Stimulated activated CD4-positive, alpha-beta T cell treated with anti-CD3 and anti-CD28 coated beads, Interleukin-2, amount 100 ng/mL, for 48 hours (primary cell): ENCODE results near the gene LONP2.
"Not testable (repeated sequence)": the region's sequence is repeated elsewhere in the genome, so short reads cannot be mapped to it uniquely, and the experiment has no call there.

Experiments used
- DNase-seq, 2 donors: peaks; one replicate each; pipeline ENCODE4 v3.0.0-alpha.2; 2020

Gene LONP2

GRCh38 chr16:48291754-48292153 lies 47.7 kb downstream of the LONP2 start:
- DNase-seq, result no peak

DNA sequence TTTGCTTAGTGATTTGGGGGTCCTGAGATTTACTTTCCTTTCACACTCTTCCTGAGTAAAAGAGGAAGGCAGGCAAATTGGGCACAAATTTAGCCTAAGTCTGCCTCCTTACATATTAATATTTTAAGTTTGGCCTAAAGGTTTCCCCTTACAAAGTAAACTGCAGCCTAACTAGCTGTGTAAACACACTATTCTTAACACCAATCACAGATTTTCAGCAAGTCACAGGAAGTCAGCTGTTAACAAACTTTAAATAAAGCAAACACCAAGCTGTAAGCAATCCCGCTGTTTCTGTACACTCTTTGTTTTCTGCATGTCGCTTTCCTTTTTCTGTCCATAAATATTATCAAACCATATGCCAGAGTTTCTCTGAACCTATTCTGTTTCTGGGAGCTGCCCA lies 48.4 kb downstream of the LONP2 start:
- DNase-seq, result no peak

DNA sequence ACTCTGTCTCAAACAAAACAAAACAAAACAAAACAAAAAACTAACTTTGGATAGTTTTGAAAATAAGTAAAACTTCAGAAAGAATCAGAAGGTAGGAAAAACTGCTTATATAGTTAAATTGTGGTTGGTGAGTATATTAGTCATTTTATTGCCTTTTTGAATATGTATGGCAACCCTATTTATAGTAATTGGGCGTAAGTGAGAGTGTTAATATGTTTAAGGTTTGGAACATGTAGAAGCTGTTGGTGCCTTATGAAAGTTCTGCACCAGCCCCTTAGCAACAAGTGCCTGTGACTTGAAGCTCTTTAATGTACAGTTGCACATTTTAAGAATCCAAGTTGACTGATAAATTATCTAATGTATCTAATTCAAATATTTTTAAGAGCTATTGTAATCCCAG lies 50.6 kb downstream of the LONP2 start:
- no peak for DNase-seq

GRCh38 chr16:48295488-48296281 lies 51.6 kb downstream of the LONP2 start:
- no peak for DNase-seq

DNA sequence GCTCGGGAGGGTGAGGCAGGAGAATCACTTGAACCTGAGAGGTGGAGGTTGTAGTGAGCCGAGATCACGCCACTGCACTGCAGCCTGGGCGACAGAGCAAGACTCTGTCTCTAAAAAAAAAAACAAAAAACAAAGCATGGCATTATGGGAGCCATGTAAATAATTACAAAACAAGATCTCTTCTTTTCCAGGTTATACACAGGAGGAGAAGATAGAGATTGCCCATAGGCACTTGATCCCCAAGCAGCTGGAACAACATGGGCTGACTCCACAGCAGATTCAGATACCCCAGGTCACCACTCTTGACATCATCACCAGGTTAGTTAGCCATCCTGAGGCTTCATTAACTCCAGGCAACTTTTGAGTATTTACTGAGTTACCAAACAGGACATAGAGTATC lies 55.4 kb downstream of the LONP2 start:
- no peak for DNase-seq

- DNase-seq, result no peak
Observed at GRCh38 chr16:48300391-48300856, 56.3 kb downstream of the LONP2 start.

DNA sequence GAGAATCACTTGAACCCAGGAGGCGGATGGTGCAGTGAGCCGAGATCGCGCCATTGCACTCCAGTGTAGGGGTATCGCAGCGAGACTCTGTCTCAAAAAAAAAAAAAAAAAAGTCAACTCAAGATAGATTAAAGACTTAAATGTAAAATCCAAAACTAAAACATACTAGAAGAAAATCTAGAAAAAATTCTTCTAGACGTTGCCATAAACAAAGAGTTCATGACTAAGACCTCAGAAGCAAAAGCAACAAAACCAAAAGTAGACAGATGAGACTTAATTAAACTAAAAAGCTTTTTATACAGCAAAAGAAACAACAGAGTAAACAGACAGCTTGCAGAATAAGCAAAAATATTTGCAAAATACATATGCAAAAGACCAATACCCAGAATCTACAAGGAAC lies 64.4 kb downstream of the LONP2 start:
- DNase-seq, result no peak

GRCh38 chr16:48310908-48311641 lies 67.0 kb downstream of the LONP2 start:
- DNase-seq, result no peak

- DNase-seq, result not testable (repeated sequence)
Observed at GRCh38 chr16:48313905-48314304, 69.8 kb downstream of the LONP2 start.

- no peak for DNase-seq
Observed at GRCh38 chr16:48317026-48317425, 72.9 kb downstream of the LONP2 start.

GRCh38 chr16:48317614-48318315 lies 73.7 kb downstream of the LONP2 start:
- DNase-seq, result peak in 1 of 2 donors; percentile 9

- no peak for DNase-seq
Observed at GRCh38 chr16:48318630-48319029, 74.5 kb downstream of the LONP2 start.

DNA sequence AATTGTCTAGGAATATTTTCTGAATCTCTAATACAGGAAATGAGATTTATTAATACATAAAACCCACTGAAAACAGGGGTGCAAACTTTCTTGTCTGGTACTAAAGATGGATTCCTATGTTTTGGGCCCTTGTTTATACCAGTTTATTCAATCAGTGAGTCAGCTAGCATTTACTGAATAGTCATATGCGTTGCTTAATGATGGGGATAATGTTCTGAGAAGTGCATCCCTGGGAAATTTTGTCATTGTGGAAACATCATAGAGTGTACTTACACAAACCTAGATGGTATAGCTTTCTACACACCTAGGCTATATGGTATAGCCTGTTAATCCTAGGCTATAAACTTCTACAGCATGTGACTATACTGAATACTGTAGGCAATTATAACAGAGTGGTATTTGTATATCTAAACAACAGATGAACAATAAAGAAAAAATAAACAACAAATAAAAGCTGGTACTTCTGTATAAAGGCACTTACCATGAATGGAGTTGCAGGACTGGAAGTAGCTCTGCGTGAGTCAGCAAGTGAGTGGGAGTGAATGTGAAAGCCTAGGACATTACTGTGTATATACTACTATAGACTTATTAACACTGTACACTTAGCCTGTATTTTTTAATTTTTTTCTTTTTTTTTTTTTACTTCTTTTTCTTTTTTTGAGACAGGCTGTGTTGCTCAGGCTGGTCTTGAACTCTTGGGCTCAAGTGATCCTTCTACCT lies 77.4 kb downstream of the LONP2 start:
- DNase-seq, result no peak

- no peak for DNase-seq
Observed at GRCh38 chr16:48323783-48324775, 80.0 kb downstream of the LONP2 start.

DNA sequence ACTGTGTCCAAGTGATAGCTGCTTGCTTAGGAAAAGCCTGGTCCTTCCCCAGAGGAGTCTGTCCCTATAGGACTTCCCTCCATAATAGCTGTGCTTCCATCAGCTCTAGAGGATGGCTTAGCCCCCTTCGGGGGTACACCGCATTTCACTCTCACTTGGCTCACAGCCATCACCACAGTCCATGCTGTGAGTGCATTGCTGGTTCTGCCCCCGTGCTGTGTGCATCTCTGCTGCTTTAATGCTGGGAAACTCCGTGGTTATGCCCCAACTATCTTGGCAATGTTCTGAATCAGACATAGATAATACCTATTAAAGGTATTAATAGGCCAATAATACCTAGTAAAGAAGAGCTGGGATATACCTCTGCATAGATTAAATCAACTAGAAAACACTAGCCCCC lies 82.8 kb downstream of the LONP2 start:
- no peak for DNase-seq

DNA sequence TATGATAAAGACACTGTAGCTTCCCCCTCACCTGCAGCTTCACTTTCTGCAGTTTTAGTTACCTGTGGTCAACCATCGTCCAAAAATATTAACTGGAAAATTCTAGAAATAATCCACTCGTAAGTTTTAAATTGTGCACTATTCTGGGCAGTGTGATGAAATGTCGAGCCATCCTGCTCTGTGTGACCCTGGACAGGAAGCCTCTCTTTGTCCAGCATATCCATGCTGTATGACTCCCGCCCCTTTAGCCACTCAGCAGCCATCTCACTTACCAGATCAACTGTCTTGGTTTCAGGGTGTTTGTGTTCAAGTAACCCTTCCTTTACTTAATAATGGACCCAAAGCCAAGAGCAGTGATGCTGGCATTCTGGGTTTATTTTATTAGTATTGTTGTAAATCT lies 85.0 kb downstream of the LONP2 start:
- no peak for DNase-seq

- no peak for DNase-seq
Observed at GRCh38 chr16:48330189-48330840, 86.2 kb downstream of the LONP2 start.

- DNase-seq, result no peak
Observed at GRCh38 chr16:48330841-48331192, 86.7 kb downstream of the LONP2 start.

DNA sequence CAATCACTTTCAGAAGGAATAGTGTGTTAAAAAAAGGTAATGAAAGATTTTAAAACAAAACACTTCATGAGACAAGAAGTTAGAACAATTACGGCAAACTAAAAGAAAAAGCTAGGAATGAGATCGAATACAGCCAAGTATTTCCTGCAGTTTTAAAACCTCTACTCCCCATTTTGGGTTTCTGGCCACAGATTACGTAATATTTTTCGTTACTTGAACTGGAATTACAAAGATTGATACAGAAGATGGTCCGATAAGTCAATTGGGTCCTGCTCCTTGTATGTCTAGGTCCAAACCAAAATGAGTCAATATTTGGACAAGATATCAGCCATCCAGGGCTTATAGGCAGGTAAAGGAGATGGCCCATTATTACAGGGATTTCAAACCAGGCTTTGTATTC lies 88.9 kb downstream of the LONP2 start:
- no peak for DNase-seq

GRCh38 chr16:48334325-48334724 lies 90.2 kb downstream of the LONP2 start:
- DNase-seq, result no peak

DNA sequence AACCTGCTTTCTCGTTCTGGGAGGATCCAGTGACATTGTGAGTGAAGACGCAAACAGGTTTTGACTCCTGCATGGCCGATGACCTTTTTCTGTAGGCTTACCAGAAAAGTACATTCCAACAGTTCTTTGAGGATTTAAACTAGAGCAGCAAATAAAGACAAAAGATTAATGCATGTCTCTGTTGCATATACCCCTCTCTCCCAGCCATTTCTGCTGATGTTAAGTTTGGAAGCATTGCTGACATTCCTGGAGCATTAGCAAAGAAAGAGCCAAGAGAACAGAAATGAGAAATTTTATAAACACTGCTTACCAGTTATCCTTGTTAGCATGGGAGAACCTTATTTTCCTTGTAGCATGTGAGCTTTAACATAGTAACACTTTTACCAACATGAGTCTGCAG lies 91.9 kb downstream of the LONP2 start:
- no peak for DNase-seq
